Stimulated activated CD8-positive, alpha-beta memory T cell treated with anti-CD3 and anti-CD28 coated beads, Interleukin-2, amount 100 ng/mL, for 1 hour (primary cell): ENCODE measurements around the gene BCKDHB.

Source experiments
- DNase-seq, 2 donors: peaks; one replicate each; pipeline ENCODE4 v3.0.0-alpha.2; 2020; ENCODE audit warnings: low read depth in 2 of 2

BCKDHB gene

GRCh38 chr6:80330961-80331360, 224.5 kb downstream of the BCKDHB start:
- DNase-seq, result no peak

- DNase-seq, result no peak
Observed at GRCh38 chr6:80331522-80331921, 225.1 kb downstream of the BCKDHB start.

GRCh38 chr6:80331974-80332373, 225.5 kb downstream of the BCKDHB start:
- no peak for DNase-seq

- DNase-seq, result no peak
Observed at GRCh38 chr6:80333342-80333741, 226.9 kb downstream of the BCKDHB start.

- no peak for DNase-seq
Observed at GRCh38 chr6:80335121-80335531, 228.7 kb downstream of the BCKDHB start.

GRCh38 chr6:80336911-80337310, 230.4 kb downstream of the BCKDHB start:
- DNase-seq, result no peak

GRCh38 chr6:80338201-80338836, 231.8 kb downstream of the BCKDHB start:
- DNase-seq, result peak; percentile 18 to 47

- DNase-seq, result no peak
Observed at GRCh38 chr6:80339421-80339820, 232.9 kb downstream of the BCKDHB start.

GRCh38 chr6:80340280-80340679, 233.8 kb downstream of the BCKDHB start:
- no peak for DNase-seq

- DNase-seq, result no peak
Observed at GRCh38 chr6:80340686-80341085, 234.2 kb downstream of the BCKDHB start.

GRCh38 chr6:80341330-80341729, 234.9 kb downstream of the BCKDHB start:
- DNase-seq, result no peak

GRCh38 chr6:80343511-80343910, 237.0 kb downstream of the BCKDHB start:
- no peak for DNase-seq

GRCh38 chr6:80347101-80347500, 240.6 kb downstream of the BCKDHB start:
- DNase-seq, result no peak

- no peak for DNase-seq
Observed at GRCh38 chr6:80348263-80348662, 241.8 kb downstream of the BCKDHB start.

GRCh38 chr6:80356000-80356399, 249.5 kb downstream of the BCKDHB start:
- DNase-seq, result no peak

- no peak for DNase-seq
Observed at GRCh38 chr6:80356545-80356944, 250.1 kb downstream of the BCKDHB start.

GRCh38 chr6:80357081-80357480, 250.6 kb downstream of the BCKDHB start:
- no peak for DNase-seq

GRCh38 chr6:80357674-80358073, 251.2 kb downstream of the BCKDHB start:
- no peak for DNase-seq

GRCh38 chr6:80363501-80364122, 257.1 kb downstream of the BCKDHB start:
- DNase-seq, result no peak

GRCh38 chr6:80364149-80364548, 257.7 kb downstream of the BCKDHB start:
- DNase-seq, result no peak

GRCh38 chr6:80366051-80366450, 259.6 kb downstream of the BCKDHB start:
- no peak for DNase-seq

GRCh38 chr6:80366714-80367113, 260.2 kb downstream of the BCKDHB start:
- DNase-seq, result no peak

- no peak for DNase-seq
Observed at GRCh38 chr6:80376411-80376810, 269.9 kb downstream of the BCKDHB start.

- no peak for DNase-seq
Observed at GRCh38 chr6:80380566-80380965, 274.1 kb downstream of the BCKDHB start.
